ENCODE measurements around the gene RPS19. TPM values are rescaled to one million over a fixed set of nuclear protein-coding genes. Genes with fewer than 3 reads are reported as not detected.

RPS19 gene
- total RNA-seq, 1 donor from 2014 or later: 898 TPM

DNA sequence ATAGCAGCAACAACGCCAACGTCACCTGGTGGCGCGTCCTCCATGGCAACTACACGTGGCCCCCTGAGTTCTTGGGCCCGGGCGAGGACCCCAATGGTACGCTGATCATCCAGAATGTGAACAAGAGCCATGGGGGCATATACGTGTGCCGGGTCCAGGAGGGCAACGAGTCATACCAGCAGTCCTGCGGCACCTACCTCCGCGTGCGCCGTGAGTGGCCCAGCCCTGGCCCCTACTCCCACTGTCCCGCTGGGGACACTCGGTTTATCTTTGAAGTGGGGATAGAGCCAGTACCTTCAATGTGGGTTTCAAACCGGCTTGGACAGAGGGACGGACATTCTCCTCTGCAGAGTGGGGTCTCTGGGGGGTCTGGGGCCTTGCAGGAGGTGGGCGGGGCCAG lies 19.0 kb downstream of the RPS19 start:
- DNase-seq: no peak

DNA sequence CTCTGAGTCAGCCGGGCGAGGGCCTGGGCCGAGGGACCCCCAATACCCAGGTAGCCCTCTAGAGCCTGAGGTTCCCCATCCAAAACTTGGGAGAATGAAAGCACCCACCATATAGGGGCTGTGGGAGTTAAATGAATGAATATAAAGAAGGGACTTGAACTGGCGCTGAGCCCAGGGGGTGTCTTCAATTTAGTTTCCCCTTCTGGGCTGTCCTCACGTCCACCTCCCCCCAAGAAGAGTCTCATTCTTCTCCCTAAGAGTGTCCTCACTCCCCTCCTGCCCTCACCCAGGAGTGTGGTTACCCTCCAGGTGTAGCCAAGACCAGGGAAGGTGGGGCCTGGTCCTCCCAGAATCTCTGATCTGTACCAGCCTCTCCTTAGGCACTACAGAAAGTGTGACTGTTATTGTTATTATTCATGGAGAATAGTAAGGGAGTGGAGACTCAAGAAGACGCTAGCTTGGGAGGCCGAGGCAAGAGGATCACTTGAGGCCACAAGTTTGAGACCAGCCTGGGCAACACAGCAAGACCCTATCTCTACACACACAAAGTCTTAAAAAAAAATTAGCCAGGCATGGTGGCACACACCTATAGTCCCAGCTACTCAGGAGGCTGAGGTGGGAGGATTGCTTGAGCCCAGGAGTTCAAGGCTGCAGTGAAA lies 19.7 kb downstream of the RPS19 start:
- DNase-seq: no peak

DNA sequence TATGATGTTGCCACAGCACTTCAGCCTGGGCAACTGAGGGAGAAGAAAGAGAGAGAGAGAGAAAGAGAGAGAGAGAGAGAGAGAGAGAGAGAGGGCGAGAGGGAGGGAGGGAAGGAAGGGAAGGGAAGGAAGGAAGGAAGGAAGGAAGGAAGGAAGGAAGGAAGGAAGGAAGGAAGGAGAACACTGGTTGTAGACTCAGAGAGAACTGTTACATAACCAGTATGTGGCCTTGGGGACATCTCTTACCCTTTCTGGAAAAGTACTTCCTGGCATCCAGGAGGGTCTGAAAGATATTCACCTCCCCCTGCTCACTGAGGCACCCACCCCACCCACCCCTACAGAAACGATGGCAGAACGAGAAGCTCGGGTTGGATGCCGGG lies 20.3 kb downstream of the RPS19 start:
- DNase-seq: no peak

DNA sequence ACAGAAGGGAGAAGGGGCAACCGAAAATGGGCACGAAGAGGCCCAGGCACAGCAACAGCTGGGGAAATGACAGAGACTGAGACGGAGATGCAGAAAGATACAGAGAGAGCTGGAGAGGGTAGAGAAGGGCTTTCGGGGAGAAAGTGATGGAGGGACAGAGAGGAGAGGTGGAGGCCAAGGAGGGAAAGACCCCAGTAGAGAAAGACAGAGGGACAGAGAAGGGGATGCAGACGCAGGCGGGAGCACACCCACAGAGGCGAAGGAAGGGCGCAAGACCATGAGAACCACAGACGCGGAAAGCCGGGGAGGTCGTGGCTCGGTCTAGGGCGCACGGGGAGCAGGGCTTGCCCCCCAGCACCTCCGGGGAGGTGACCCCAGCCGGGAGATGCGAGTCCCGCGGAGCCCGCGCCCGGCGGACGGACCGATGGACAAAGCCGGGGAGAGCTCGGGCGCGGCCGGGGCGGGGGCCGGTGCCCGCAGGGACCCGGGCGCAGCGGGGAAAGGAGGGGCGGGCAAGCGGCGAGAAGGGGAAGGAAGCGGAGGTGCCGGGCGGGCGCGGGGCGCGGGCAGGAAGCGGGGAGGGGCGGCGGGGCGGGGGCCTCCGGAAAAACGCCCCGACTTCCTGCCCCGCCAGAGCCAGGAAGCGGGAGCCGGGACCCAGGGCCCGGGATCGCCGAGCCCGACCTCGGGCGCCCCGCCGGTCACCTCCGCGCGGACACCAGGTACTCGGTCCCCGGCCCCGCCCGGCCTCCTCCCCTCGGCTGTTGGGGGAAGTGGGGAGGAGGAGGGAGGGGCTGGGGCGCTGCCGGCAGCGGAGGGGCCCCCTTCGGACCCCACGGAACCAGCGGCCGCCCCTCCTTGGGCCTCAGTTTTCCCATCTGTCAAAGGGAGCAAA lies 22.8 kb downstream of the RPS19 start, which contains the start of gene ARHGEF1:
TSS of gene ARHGEF1 (plus strand) at position 617 of the 895 bp plus-strand sequence. CDS start 4,899 bp downstream, outside the sequence.
- DNase-seq: peak; percentile 38

DNA sequence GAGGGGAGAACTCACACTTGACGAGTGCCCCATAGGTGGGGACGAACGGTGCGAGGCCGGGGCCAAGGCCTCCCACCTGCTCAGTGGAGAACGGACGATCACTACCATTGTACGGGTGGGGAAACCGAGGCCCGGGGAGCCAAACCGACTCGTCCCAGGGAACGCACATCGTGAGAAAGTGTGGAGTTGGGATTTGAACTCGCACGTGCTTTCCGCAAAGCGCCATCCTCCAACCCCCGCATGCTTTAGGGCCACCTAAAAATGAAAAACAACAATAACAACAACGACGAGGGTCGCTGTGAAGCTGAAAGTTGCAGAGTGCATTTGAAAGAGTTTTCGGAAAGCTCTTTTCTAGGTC lies 23.4 kb downstream of the RPS19 start:
- no peak for DNase-seq

DNA sequence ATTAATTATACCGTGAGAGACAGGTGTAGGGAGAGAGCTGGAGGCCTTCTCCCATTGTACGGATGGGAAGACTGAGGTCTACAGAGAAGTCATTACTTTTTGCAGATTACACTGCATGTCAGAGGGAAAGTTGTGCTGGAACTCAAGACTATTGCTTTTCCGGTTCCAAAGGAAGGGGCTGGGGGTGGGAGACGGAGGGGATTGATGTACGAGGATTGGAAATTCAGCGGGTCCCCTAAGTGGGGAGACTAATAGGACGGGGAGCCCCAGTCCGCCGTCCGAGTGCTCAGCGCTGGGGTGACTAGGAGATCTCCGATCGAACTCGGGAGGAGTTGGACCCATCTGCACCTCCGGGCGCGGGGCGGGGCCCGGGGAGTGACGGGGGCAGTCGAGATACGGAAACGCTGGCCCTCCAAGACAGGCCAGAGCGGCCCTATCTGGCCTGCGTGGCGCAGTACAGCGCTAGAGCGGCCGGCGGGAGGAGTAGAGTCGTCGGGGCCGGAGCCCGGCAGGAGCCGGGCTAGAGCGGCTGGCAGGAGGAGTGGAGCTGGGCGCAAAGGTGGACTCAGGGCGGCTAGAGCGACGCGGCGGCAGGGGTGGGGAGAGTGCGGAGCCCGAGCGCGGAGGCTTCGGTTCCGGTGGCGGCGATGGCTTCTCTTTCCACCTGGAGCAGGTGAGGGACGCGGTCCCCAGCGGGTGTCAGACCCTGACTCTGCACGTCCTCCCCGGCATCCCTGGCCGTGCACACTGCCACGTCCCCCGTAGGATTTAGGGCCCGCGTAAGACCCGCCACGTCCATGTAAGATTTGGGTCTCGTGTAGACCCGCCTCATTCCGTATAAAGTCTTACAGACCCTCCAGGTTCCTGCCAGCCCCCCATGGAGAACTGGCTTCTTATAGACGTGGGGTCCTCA lies 24.0 kb downstream of the RPS19 start:
- peak; percentile 97 for DNase-seq

DNA sequence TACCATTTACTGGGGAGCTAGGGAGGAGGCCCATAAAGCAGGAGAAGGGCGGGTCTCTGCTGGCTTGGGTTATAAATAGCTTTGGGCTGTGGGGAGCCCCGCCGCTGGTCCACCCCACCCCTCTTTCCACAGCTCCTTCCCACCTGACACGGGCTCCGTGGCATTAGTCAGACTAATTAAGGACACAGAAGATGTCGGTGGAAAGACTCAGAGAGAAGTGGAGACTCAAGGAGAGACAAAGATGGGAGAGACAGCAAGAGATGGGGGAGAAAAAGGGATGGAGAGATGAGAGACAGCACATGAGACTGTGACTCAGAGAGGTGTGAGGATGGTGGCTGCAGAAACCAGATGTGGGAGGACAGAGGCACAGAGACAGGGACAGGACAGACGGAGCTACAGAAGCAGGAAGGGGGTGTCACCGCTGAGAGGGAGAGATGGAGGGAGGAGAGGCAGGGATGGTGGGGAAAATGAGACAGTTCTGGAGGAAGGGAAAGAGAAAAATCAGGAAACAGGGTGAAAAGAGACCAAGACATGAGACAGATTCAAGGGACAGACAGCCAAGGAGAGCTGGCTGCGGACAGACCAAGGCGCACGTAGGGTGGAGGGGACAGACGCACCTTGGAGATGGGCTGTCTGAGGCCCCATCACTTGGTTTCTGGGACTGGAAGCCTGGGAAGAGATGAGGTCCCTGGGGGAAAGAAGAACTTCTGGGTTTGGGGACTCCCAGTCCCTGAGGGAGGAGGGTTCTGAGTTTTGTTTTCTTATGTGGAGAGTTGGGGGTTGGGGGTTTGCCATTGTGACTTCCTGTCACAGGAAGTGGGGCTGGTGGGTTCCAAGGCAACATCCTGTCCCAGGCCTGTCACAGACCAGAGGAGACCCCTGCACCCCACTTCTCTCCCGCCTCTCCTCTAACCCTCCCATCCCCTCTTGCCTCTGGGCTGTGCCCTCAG lies 27.0 kb downstream of the RPS19 start:
- DNase-seq: no peak

DNA sequence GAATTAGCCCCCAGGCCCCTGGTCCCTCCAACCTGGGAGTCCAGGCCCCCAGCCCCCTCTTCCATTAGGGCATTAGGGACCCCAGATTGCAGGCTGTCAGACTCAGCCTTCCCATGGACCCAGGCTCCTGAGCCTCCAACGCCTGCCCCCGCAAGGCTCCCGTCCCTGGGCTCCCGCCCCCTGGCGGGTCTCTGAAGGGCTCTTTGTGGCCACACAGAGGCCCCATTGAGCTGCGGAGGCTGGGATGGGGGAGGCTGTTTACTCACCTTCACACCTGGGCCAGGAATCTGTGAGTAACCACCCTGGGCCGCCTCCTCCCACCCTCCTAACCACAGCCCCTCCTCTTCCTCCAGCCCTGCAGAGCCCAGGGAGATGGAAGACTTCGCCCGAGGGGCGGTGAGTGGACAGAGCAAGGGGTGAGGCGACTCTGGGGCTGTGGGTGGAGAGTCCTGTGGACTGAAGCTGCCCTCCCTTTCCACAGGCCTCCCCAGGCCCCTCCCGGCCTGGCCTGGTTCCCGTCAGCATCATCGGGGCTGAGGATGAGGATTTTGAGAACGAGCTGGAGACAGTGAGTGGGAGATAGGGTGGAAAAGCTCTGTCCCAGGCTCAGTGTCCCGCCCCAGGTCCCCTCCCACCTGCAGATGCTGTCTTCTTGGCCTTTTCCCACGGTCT lies 27.8 kb downstream of the RPS19 start:
- DNase-seq: peak; percentile 51

DNA sequence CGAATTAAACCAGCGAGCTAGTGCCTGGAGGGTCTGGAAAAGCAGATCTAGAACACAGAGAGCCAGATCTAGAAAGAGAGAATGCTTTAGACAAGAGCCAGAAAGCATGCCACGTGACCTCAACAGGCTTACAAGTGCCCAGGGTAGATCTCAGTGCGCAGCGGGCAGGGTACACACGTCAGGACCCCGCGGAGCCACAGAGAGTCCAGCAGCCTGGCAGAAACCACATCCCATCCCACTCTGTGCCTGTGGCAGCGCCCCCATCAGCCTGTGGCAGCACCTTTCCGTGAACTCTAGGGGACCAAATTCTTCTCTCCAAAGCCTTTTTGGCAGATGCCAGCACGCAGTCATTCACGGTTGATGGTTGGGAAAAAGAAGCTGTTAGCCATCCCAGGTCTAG lies 28.9 kb downstream of the RPS19 start:
- no peak for DNase-seq

DNA sequence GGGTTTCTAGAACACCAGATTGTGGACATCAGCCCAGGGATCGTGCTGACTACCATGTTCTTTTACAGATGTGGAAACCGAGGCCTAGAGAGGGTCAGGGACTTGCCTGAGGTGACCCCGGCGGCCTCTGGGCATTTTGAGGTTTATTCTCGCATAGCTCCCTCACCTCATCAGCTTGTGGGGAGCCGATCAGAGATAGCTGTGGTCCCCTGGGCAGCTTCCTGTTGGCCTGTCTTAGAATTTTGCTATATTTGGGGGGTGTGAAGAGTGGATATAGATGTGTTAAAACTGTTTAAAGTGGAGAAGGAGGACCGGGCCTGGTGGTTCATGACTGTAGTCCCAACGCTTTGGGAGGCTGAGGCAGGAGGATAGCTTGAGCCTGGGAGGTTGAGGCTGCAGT lies 29.8 kb downstream of the RPS19 start:
- no peak for DNase-seq

DNA sequence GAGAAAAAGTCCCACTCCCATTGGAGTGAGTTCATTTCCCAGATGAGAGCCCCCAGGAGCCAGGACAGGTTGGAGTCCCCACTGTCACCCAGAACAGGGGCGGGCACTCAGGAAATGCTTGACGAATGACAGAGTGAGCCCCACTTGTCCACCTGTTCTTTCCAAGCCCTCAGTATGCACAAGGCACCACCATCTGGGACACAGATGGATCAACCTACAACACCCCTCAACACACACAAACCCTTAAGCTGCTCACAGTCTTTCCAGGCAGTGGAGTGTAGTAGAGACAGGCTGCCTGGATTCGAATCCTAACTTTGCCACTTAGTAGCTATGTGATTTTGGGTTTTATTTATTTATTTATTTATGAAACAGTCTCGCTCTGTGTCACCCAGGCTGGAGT lies 30.9 kb downstream of the RPS19 start:
- DNase-seq: no peak

DNA sequence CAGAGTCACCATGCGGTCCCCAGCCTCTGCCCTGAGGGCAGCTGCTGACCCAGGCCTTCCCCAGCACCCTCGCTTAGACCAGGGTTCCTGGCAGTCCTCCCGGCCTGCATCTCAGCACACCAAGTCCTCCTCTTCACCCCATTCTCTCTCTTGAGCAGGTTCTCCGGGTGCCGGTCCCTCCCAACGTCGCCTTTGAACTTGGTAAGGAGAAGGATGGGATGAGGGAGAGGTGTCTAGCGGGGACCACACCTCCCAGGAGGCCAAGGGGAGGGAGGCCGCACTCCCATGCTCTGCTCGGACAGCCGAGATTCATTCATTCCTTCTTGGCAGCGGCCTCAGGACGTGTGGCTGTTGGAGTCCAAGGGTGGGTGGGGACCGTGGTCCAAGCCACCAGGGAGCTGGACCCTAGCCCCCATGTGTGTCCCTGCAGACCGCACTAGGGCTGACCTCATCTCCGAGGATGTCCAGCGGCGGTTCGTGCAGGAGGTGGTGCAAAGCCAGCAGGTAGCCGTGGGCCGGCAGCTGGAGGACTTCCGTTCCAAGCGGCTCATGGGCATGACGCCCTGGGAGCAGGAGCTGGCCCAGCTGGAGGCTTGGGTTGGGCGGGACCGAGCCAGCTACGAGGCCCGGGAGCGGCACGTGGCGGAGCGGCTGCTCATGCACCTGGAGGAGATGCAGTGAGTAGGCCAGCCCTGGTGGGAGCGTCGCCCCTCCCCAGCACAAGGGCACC lies 32.3 kb downstream of the RPS19 start:
- no peak for DNase-seq

DNA sequence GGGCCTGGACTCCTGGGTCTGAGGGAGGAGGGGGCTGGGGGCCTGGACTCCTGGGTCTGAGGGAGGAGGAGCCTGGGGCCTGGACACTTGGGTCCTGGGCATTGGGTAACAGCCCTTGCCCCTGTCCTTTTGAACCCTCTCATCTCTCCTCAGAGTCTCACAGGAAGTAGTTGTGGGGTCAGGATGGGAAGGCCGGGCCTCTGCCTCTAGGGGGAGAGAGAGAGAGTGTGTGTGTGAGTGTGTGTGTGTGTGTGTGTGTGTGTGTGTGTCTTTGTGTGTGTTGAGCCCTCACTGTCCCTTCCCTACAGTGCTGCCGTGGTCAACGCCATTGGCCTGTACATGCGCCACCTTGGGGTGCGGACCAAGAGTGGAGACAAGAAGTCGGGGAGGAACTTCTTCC lies 33.8 kb downstream of the RPS19 start:
- DNase-seq: no peak

DNA sequence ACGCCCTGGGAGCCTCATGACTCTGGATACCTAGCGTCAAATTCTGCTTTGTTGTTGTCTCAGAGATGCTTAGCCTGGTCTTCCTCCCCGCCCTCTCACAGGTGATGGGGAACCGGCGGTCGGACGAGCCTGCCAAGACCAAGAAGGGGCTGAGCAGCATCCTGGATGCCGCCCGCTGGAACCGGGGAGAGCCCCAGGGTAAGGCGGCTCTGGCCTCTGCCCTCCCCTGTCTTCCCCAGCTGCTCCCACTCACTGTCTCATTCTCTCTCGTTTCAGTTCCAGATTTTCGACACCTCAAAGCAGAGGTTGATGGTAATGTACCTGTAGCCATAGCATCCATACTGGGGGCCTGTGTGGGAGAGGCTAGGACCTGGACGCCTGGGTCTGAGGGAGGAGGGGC lies 34.3 kb downstream of the RPS19 start:
- no peak for DNase-seq

DNA sequence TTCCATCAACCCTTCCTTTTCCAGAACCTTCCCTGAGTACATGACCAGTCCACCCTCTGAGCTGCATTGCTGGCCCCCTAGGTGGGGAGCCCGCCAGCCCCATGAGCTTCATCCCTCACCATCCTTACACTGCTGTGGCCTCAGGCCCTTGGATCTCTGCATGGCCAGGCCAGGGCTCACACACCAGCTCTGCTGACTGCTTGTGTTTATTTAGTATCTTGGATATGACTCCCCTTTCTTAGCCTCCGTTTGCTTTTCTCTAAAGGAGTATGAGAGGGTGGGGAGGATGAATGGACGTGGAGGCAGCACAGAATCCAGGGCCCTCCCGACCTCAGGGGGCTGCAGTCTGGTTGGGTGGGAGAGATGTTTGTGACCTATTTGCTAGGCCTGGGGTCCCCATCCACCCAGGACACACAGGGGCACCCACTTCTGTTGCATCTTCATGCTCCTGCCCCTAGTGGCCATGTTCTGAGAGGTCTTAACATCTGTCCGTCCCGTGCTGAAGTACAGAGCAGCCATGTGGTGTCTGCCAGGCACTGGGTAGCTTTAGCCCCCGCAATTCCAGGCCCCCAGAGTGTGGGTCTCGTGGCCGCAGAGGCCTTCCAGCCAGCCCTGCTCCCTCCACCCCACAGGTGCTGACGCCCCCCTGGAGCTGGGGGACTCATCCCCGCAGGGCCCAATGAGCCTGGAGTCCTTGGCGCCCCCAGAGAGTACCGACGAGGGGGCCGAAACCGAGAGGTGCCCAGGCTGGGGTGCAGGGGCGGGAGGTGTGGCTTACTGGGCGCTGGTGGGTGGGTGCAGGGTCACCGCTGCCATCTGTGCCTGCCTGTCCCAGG lies 35.9 kb downstream of the RPS19 start:
- DNase-seq: no peak

DNA sequence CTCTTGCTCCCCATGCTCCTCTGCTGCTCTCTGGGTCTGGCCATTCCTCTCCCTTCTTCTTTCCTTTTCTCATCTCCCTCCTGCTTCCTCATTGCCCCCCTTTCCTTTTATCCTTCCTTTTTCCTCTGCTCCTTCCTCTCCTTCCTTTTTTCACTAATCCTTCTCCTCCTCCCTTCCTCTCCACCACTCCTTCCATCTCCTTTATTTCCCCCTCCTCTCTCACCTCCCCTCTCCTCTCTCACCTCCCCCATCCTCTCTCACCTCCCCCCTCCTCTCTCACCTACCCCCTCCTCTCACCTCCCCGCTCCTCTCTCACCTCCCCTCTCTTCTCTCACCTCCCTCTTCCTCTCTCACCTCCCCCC lies 36.5 kb downstream of the RPS19 start:
- DNase-seq: no peak

DNA sequence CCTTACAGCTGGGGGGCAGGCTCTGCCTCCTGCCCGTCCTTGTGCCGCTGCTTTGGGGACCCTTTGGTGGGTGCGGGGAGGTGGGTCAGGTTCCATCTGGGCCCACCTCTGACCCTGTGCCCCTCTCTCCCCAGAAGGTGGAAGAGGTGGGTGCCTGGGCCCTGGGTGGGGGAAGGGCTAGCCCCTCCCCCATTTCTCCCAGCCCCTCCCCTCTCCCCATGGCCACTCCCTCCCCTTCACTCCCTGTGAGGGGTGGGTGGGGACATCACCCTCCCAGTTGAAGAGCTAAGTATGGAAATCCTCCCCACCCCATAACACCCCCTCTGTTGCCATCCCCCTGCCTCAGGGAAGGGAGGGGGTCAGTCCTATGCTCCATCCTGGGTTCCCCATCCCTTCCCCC lies 37.1 kb downstream of the RPS19 start:
- DNase-seq: no peak

DNA sequence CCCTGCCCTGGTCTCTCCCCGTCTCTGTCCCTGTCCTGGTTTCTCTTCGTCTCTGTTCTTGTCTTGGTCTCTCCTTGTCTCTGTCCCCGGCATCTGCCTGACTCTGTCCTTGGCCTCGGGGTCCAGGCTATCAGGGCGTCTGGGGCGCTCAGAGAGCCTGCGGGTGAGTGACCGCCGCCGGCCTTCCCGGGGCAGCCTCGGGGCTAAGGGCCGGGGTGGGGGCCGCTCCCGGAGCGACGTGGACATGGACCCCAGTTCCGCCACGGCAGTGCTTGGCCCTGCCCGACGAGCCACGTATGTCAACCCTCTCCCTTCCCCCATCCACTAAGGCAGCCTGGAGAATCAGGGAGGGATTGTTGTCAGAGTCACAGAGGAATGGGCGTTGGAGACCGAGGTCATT lies 37.8 kb downstream of the RPS19 start:
- DNase-seq: no peak

DNA sequence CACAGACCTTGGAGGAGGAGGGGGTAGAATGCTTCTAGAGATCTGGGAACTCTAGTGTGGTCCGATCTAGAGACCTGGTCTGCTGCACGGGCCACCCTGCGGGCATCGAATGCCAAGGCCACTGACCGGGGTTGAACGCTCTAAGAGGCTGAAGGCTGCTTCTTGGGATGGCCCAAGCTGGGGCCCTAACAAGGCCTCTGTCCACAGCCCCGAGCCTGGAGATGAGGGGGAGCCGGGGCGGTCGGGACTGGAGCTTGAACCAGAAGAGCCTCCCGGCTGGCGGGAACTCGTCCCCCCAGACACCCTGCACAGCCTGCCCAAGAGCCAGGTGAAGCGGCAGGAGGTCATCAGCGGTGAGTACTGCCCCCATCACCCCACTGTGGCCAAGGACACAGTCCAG lies 38.2 kb downstream of the RPS19 start:
- no peak for DNase-seq

All from tongue (tissue), 2 donors.